NCI-H128 (cell line): ENCODE results near the gene UBR4.

ENCODE experiments used
- DNase-seq: peaks from one replicate; lab custom pipeline; 2025; ENCODE audit not compliant: unreplicated experiment; lab: John Stamatoyannopoulos, UW

The UBR4 gene

DNA sequence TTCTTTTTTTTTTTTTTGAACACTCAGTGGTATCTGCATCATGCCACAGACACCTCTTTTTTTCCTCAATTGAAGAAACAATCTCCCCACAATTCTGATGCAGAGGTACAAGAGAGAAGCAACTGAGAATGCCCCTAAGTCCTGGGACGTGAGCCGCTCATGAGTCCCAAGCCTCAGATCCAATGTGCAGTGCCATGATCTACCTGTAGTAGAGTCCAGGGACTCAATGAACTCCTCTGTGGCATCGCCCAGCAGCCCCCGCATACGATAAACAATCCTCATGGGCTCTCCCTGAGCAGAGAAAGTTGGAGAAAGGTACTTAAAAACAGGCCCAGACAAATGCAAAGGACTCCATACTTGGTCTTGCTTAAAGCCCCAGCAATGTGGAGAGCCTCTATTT is 113.1 kb downstream of the UBR4 start:
- DNase-seq, result no peak

DNA sequence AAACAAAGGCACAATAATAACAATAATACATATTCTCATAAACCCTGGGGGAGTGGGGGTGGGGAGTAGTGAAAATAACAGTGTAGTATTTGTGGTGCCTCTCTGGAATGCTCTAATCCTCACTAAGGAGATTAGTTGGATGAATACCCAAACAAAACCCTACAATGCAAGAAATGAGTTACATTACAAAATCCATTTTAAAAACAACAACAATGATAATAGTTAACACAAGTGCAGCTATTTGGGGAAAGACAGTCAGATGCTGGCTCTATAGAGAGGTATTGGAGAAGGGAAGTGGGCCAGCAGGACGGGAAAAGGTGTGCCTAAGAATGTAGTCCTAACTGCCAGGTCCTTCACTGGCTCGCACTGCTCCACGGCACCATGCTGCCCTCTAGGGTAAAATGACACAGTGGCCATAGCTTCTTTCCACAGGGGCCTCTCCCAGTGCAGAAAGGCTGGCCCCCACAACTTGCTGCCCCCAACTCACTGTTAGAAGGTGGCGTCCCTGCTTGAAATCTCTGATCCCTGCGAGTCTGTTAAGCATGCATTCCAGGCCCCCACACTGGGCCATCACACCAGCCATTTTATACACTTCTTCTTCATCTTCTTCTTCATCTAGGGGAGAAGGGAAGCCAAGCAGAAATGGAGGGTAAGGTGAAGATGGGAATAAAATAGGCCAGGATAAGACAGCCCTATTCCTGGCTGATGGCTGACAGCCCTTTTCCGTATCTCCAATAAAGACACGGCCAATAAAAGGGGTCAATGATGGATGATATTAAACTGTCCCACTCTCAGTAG is 113.8 kb downstream of the UBR4 start:
- no peak for DNase-seq

GRCh38 chr1:19091196-19091953 is 118.7 kb downstream of the UBR4 start:
- DNase-seq, result no peak

DNA sequence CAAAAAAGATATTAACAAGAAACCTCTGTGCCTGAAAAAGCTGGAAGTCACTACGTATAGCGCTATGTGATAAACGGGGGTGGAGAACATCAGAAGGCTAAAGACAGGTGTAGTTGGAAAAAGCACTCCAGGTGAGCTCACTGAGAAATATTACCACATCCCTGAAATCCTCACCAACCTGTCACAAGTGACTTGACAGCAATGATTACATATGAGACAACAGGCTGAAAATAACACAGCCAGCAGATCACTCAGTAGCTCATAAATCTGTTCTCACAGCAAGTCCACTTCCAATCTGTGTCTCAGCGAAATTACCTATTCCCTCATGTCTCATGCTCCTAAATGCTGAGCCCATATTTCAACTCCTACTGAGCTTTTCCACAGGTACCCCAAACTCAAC is 120.5 kb downstream of the UBR4 start:
- no peak for DNase-seq

- no peak for DNase-seq
These were observed 121.2 kb downstream of the UBR4 start for GRCh38 chr1:19088717-19089442.

DNA sequence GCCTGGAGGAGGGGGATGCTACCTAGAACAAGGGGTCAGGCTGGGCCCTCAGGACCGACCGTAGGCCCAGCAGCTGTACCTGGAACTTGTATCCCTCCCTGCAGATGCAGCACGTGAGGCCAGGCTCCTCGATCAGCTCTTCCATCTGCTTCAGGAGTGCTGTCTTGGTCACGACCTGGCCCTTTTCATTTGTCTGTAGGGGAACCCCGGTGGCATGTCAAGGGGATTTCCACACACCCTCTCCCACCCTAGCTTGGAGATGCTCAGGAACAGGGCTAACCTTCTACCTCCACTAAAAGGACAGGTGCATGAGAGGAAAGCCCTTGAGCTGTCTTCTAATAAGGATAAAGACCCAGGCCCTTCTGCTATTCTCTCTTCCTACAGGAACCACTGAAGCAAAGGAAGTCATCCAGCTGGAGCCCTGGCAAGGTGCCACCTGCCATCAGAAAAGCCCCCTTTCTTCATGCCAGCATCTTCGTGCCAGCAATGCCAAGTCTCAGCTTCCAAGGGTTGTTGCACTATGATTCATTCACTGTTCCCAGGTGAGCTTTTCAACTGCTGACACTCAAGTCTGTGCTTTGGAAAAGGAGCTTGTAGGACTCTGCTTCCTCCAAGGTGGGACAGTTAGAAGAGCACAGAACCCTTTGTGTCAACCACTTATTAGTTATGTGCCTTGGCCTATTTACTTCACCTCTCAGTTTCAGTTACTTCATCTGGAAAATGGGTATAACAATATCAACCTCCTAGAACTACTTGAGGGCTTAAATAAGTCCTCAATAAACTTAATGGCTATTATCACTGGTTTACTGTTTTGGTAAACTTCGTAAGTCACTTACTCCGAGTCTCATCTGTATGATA is 122.1 kb downstream of the UBR4 start:
- DNase-seq, result no peak

DNA sequence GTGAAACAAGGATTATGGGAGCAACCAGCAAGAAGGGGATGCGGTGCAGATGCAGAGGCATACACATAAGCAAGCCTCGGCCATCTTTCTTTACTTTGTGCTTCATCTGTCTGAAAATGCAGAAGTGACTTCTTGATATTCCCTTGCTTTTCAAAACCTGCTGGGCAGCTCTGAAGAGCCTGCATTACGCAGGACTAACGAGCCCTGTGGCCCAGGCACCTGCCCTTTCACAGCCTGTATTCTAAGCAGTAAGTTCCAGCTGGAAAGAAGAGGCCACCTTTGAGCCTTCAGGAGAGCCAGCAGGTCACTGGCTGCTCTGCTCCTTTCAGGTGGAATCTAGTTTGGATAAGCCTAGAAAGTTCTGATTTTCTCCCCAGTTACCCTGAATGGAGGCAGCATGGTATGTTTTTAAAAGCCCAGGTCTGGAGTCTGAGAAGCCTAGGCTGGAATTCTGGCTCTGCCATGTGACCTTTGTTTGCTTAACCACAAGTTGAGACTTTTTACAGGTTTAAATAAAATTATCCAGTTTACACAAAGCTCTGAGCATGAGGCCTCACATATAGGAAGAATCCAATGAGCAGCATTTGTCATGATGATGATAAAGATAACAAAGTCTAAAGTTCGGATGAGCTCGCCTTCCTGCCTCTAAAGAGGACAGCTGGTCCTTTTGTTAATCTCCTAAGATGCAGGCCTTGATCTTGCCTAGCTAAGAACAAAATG is 122.9 kb downstream of the UBR4 start:
- DNase-seq, result no peak

DNA sequence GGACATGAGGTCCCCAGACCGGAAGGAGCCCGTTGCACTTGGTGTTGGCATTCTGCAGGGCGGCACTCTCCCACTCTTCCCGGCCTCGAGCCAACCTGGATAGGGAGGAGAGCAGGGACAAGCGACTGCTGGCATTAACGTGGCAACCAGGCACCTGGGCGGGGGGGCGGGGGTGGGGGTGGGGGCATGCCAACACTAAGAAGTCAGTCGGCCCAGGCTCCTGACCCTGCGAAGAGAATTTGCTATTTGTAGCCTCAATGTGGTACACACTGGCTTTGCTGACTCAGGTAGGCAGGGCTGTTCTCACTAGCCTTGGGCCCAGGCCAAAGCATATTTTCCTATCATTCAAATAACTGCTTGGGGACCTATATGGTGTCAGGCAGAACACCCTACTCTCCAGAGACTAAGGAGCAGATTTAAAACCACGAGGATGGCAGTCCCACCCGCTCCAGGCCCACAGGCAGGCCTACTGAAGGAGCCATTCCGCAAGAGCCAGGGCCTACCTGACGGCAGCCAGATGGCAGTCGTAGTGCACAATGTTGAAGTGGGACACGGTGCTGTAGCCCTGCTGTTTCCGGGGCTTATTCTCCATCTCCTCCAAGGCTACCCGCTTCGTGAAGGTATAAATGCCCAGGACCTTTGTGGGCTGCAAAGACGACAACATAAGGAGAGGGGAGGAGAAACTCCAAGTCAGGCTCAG is 123.7 kb downstream of the UBR4 start:
- DNase-seq, result no peak

DNA sequence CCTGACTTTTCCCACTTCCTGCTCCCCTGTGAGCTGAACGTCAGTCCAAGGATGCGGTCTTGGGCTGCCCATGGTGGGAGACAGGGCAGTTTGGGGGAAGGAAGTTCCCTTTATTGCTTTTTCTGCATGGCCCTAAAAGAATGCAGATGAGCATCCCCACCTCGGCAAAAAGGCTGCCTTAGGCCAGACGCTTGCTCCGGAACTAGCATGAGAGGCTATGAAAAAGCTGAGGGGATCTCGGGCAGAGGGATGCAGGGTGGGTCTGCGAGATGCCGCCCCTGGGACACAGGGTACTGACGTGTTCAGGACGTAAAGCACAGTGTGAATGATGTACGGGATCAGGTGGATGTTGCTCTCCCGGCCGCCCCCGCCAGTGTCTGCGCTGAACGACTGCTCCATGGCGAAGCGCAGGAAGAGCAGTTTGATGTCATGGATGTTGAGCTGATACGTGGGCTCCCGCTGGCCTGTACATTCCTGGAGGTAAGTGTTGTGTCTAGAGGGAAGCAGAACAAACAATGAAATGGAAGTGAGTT is 125.8 kb downstream of the UBR4 start:
- no peak for DNase-seq

- no peak for DNase-seq
These were observed 127.0 kb downstream of the UBR4 start for GRCh38 chr1:19083081-19083480.

DNA sequence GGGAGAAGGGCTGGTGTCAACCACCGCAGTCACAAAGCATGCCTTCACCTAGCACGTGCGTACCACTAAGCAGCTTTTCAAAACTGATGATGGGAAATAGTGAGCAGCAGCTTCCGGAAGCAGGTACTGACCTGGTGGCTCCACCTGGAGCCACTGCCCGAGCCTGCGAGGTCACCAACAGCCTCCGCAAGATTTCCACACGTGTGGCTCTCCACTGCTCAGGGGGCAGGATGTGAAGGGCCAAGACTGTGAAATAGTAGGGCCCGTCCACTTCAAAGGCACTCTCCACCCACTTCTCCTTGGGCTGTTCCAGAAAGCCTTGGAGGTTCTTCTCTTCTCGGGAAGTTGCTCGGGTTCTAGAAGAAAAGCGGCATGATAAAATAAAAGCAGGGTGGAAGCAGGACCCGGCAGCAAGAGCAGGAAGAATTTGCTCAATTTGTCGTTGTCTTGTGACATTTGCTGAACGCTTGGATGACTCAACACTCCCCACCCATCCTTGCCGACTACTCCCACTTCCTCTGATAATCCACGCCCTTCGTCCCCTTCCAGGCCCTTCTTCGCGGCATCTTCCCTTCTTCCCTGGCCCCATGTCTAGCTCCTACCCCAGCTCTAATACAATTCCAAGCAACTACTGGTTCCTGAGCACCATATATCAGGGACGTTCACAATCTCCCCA is 128.7 kb downstream of the UBR4 start:
- DNase-seq, result no peak

DNA sequence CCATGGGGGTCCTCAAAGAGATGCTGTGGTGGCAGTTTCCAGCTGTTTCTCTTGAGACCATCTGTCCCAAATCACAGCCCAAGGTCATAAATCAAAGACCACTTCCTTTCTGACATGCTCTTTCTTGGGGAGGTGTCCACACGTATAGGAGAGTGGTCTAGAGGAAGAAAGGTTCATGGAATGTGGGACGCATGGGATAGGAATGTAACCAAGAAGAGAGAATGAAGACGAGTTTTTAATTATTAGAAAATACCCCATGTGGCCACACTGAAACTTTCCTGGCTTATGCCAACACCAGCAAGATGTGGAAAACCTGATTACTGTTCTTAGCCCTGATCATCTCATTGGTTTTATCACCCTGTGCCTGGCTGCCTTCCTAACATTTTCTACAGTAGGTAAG is 129.3 kb downstream of the UBR4 start:
- no peak for DNase-seq

- no peak for DNase-seq
These were observed 130.3 kb downstream of the UBR4 start for GRCh38 chr1:19079541-19080472.

DNA sequence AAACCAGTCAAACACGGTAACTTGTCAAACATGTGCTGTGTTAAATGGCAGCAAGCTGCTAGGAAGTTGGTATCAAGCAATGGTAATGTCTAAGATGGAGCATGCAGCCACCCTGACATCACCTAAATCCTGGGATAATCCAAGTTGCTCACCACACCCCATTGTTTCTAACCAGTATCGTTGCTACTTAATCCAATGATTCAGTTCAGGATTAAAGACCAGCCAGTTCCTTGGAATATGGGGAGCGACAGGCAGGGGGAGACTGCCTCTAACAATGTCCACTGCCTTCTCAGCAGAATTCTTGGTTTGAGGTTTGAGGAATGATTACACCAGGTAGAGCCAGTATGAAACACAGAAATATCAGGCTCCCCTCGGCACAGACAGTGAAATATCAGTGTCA is 131.5 kb downstream of the UBR4 start:
- DNase-seq, result no peak

DNA sequence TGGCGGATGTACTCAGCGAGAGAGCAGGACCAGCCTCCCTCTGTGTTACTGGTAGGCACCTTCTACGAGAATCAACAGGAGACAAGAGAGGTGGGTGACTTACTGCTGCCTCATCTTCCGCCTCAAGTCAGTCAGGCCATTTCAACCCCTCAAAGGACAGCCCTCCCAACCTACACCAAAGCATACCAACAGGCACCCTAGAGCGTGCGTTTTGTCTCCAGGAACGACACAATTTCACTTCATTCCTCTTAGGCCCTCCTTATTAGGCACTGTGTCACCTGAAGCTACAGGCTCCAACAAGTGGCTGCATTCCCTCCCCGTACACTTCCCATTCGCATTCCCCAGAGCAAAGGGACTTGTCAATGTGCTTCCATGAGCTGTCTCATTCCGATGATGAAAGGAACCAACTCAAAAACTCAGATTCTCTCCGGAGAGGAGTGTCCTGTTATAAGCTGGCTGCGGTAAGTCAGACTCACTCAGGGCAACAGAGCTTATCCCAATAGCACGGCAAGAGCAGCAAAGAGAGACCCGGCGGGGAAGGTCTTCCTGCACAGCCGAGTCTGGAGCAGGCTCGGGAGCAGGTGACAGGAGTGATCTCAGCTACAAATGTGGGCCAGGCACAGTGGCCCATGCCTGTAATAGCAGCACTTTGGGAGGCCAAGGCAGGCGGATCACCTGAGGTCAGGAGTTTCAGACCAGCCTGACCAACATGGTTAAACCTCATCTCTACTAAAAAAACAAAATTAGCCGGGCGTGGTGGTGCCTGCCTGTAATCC is 133.0 kb downstream of the UBR4 start:
- no peak for DNase-seq

- DNase-seq, result no peak
These were observed 135.0 kb downstream of the UBR4 start for GRCh38 chr1:19074902-19075721.
